Right lobe of liver (tissue), 6 donors: ENCODE data around the gene GAA. TPM values are rescaled to one million over a fixed set of nuclear protein-coding genes. Genes with fewer than 3 reads are reported as not detected.

Experiments
- ATAC-seq, 4 donors: fragments of 200-7000 bp; cut with Tn5 transposase; one replicate each; pipeline ENCODE4 v1.9.1; 2020; ENCODE audit warnings: mild to moderate bottlenecking in 4 of 4, moderate library complexity in 4 of 4
- DNase-seq, 3 donors: peaks; one replicate each; pipeline ENCODE4 v3.0.0-alpha.2; 2020
- H3K27ac ChIP-seq, 3 donors: fragments of 200-600 bp; one replicate each; pipeline ENCODE4 v1.8.0; 2022
- H3K27me3 ChIP-seq, 2 donors: fragments of 200-600 bp; one replicate each; pipeline ENCODE4 v1.8.0; 2022
- H3K36me3 ChIP-seq, 4 donors: fragments of 200-600 bp; sonication (generic) in 1 of 4; one replicate each; pipeline versions ENCODE4 v1.5.1 to v1.8.0; 2017 to 2022; ENCODE audit warnings: control low read depth in 1 of 4
- H3K4me1 ChIP-seq, 4 donors: fragments of 200-600 bp; sonication (generic) in 1 of 4; one replicate each; pipeline versions ENCODE4 v1.5.1 to v1.8.0; 2017 to 2022; ENCODE audit warnings: control low read depth in 1 of 4
- H3K4me3 ChIP-seq, 3 donors: fragments of 200-600 bp; one replicate each; pipeline ENCODE4 v1.8.0; 2022
- H3K9me3 ChIP-seq, 4 donors: fragments of 200-600 bp; sonication (generic) in 1 of 4; one replicate each; pipeline versions ENCODE4 v1.5.1 to v1.8.0; 2017 to 2022; ENCODE audit warnings: control low read depth in 1 of 4
- CTCF ChIP-seq, 4 donors: fragments of 200-600 bp in 3 of 4; fragments of 450-650 bp in 1 of 4; IDR thresholded peaks; one replicate each; pipeline versions ENCODE4 v1.5.1 to v1.8.0; 2016 to 2022; ENCODE audit warnings: antibody characterized with exemption in 4 of 4, mild to moderate bottlenecking in 2 of 4
- POLR2A ChIP-seq: fragments of 450-650 bp; IDR thresholded peaks from one replicate; pipeline ENCODE4 v1.6.1; 2017; ENCODE audit warnings: antibody characterized with exemption, mild to moderate bottlenecking
- WGBS: methylation state at CpG from one replicate; pipeline ENCODE4 v1.1.6; 2018; ENCODE audit warnings: low coverage, low lambda C conversion rate; ENCODE audit not compliant: insufficient coverage; ENCODE audit errors: missing lambda C conversion rate; 5-methylcytosine and 5-hydroxymethylcytosine counted together
- intact Hi-C, 2 donors: fragments of 100-400 bp; cut with DNase I; formaldehyde crosslinking; loops; one replicate each; pipeline versions ENCODE4 v1.11.2 to v1.14.1; 2022
- total RNA-seq, 6 experiments: library from RNA; depleted of rRNA in 2 of 6; stranded (reverse); fragments of >200 nt in 2 of 6; fragmentation: NEBNext Ultra II Directional in 3 of 6; extraction: Animal tissue kit (Norgen Biotek cat#: 25700) in 3 of 6; gene quantifications; one replicate each; pipeline versions ENCODE4 v1.1.0 to v1.2.4, GENCODE V29; 2016 to 2023
- donor health status: DM: no; HTN: yes; CAD: no.
- donor health status: DM: no; HTN: no; CAD: no.
- donor health status: DM: no; HTN: no; CAD: no.
- donor health status: DM: no; HTN: yes; CAD: no.
- donor health status: DM: no; HTN: yes; CAD: no.

GAA gene
- total RNA-seq, 6 experiments from 2014 or later = 42.7 to 94.1 (median 71.0) TPM

- no peaks in the 10 kb centered on the region for H3K9me3 ChIP-seq
Observed at GRCh38 chr17:80116276-80116920, 15.0 kb downstream of the GAA start.

DNA sequence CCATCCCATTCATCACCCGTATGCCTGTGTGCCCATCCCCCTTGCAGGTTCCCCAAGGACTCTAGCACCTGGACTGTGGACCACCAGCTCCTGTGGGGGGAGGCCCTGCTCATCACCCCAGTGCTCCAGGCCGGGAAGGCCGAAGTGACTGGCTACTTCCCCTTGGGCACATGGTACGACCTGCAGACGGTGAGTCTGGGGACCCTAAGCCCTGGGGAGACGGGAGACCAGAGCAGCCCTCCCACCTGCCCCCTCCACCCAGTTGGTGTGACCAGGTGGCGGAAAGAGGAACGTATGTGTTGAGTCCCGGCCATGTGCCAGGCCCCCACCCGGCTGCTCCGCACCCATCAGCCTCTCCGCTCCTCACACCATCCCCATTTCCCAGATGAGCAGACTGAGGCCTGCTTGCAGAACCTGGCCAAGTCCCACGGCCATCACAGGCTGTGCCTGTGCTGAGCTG, 15.6 kb downstream of the GAA start:
- Histone ChIP-seq H3K4me1 (no peaks in the 10 kb centered on the region), H3K4me3 (no peak overlapping the region), H3K27me3 (no peaks in the 10 kb centered on the region), H3K27ac (no peak overlapping the region), H3K36me3 (no peaks in the 10 kb centered on the region), H3K9me3 (no peaks in the 10 kb centered on the region)
- intact Hi-C loops = no loop called here
- WGBS = no CpG with 5 or more reads among the region's 13 CpGs
- DNase-seq (no peak), ATAC-seq (no peak)
- TF ChIP-seq CTCF (IDR thresholded peaks at IDR 0.05) (no peak), POLR2A (no peak)

More at GRCh38 chr17:80116276-80116920, 15.0 kb downstream of the GAA start:
- WGBS = 90% methylated on average over 1 of the region's 16 CpGs
- no peak overlapping the region for H3K27ac ChIP-seq
- TF ChIP-seq CTCF (IDR thresholded peaks at IDR 0.05) (no peak), POLR2A (no peak)
- no peak for DNase-seq
- no peak overlapping the region for H3K4me3 ChIP-seq
- no peaks in the 10 kb centered on the region for H3K36me3 ChIP-seq
- ATAC-seq = no peak
- intact Hi-C loops = no loop called here
- no peaks in the 10 kb centered on the region for H3K27me3 ChIP-seq
- no peaks in the 10 kb centered on the region for H3K4me1 ChIP-seq

- H3K4me3 ChIP-seq = no peak overlapping the region
- peak in 1 of 4 donors; percentile 15 for ATAC-seq
- WGBS = 82% methylated on average over 3 of the region's 31 CpGs
- intact Hi-C loops = no loop called here
- TF ChIP-seq POLR2A (no peak), CTCF (IDR thresholded peaks at IDR 0.05) (no peak)
- H3K4me1 ChIP-seq = no peaks in the 10 kb centered on the region
- H3K27me3 ChIP-seq = no peaks in the 10 kb centered on the region
- no peak overlapping the region for H3K27ac ChIP-seq
- no peak for DNase-seq
- H3K9me3 ChIP-seq = no peaks in the 10 kb centered on the region
- H3K36me3 ChIP-seq = no peaks in the 10 kb centered on the region
Observed at GRCh38 chr17:80117491-80118401, 16.4 kb downstream of the GAA start.

DNA sequence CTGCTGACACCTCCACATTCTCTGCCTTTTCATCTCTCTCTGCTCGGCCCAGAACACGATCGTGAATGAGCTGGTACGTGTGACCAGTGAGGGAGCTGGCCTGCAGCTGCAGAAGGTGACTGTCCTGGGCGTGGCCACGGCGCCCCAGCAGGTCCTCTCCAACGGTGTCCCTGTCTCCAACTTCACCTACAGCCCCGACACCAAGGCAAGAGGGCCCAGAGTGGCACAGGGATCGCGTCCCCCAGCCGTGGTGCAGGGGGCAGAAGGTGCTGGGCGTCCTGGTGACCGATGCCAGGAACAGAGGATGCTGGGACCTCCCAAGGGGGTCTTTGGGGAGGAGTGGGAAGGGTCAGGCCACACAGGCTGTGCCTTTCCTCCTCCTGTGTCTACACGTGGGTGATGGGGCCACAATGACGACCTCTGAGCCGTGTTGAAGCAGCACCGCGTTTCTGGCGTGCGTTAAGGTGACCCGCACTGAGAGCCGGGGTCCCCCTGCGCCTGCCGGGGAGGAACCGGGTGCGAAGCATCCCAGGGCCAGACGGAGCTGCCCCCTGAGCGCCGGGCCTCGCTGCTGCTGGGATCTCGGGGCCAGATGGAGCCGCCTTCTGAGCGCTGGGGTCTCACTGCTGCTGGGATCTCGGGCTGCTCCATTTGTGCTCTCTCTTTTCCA, 17.4 kb downstream of the GAA start:
- WGBS = no CpG with 5 or more reads among the region's 35 CpGs
- Histone ChIP-seq H3K27me3 (no peaks in the 10 kb centered on the region), H3K9me3 (no peaks in the 10 kb centered on the region), H3K36me3 (no peaks in the 10 kb centered on the region), H3K4me1 (no peaks in the 10 kb centered on the region), H3K27ac (no peak overlapping the region), H3K4me3 (no peak overlapping the region)
- ATAC-seq (no peak), DNase-seq (no peak)
- intact Hi-C loops = no loop called here
- no peak for TF ChIP-seq POLR2A
- TF ChIP-seq CTCF (IDR thresholded peaks at IDR 0.05) = no peak
